Head of caudate nucleus (tissue), 42 donors: ENCODE results near the gene HSP90B1.
A peak's percentile ranks its signal among the peaks of the same experiment; 100 is the strongest.

Source experiments
- DNase-seq, 42 donors: peaks; one replicate each; pipeline versions ENCODE4 v3.0.0 to v3.0.0-alpha.2; 2020 to 2021; ENCODE audit warnings: mixed read lengths in 7 of 42
- intact Hi-C: fragments of 100-400 bp; cut with DNase I; formaldehyde crosslinking; loops from one replicate; pipeline ENCODE4 v1.15.0; 2022

HSP90B1 gene

DNA sequence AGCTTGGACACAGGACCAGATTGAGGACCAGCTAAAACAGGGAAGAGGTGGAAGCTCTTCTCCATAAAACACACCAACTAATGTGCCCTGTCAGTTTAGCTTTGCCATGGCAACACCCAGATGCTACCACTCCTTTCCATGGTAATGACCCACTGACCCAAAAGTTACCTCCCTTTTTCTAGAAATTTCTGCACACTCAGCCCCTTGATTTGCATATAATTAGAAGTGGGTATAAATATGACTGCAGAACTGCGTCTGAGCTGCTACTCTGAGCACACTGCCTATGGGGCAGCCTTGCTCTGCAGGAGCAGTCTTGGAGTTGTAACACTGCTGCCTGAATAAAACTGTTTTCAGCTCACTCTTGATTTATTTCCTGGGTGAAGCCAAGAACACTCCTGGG is 32.3 kb downstream of the HSP90B1 start:
- no peak for DNase-seq
- intact Hi-C loops: no loop called here

DNA sequence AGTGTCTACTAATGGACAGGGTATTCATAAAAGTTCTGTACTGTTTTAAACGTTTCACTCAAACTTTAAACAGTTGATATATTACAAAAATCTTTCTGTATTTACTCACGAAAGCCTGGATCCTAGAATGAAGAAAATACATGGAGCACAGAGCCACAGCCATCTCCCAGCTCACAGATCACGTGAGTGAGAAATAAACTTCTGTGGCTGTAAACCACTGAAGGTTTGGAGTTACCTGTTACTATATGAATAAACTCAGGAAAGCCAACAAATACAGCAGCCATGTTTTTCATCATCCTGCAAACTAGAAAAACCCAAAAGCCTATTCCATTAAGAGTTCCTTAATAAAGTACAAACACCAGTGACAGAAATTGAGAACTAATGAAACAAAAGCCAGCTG is 34.6 kb downstream of the HSP90B1 start:
- no peak for DNase-seq
- intact Hi-C loops: loop anchor here (1.0 to 5.0 kb wide), 3 partner anchors 8 to 97 kb away; partner anchors contain the start of genes HCFC2 and HSP90B1

- intact Hi-C loops: loop anchor here (1.0 to 5.0 kb wide), 3 partner anchors 8 to 97 kb away; partner anchors contain the start of genes HCFC2 and HSP90B1
These were observed 35.0 kb downstream of the HSP90B1 start for GRCh38 chr12:103965255-103965589.

DNA sequence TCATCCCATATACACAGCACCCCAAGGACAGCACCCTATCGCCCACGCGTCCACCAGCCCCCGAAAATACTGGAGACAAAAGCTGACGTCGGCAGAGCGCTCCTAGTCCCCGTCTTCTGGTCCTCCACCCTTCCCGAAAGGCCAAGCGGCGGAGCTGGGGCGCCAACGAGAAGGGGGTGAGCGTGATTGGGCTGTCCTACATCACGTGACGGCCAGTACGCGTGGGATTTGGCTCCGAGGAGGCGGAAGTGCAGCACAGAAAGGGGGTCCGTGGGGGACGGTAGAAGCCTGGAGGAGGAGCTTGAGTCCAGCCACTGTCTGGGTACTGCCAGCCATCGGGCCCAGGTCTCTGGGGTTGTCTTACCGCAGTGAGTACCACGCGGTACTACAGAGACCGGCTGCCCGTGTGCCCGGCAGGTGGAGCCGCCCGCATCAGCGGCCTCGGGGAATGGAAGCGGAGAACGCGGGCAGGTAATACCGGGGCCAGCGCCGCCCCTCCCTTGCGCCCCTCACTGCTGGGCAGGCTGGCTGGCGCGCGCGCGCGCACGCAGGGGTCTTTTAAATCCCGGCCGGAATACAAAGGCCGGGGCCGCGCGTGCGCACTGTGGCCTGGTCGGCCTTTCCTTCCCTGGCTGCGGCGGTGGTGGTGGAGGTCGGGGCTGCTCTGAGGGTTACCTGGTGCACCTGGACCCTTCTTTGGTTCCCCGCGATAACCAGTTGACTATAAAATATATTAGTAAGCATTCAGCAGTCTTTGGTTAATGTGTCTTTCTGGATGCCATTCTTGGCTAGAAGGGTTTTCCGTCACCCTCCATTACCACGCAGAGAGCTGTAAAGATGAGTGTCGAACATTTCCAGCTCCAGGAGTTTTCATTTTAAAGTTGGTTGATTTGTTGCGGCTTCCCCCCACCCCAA is 35.6 kb downstream of the HSP90B1 start, which contains the start of gene TDG:
TDG (plus strand) TSS at position 283 of the 915 bp plus-strand sequence; CDS start at position 449, 166 bp downstream.
- intact Hi-C loops: loop anchor here (1.0 to 5.0 kb wide), 3 partner anchors 9 to 96 kb away; partner anchors contain the start of genes HCFC2 and HSP90B1
- DNase-seq: peak; percentile 97 to 100 (median 99)

More at GRCh38 chr12:103965255-103965589, 35.0 kb downstream of the HSP90B1 start:
- DNase-seq: no peak

GRCh38 chr12:103966736-103967135 is 36.5 kb downstream of the HSP90B1 start:
- intact Hi-C loops: loop anchor here (5.0 kb wide), 2 partner anchors 34 to 96 kb away; partner anchors contain the start of genes HCFC2 and HSP90B1
- no peak for DNase-seq

DNA sequence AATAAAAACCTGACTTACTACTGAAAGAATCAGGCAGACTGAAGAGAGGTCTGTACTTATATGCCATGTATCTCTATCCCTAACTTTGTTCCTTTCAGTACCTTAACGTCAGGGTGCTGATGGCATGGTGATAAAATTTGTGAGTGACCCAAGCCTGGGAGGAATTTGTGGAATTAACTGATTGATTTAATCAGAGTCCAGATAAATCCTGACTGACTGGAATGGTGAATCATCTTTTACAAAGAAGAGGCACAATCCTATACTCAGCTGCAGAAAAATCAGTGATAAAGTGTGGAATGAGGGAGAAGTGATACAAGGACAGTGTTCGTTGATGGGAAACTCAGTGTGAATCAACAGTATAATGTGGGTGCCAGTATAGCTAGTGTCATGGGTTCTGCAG is 39.2 kb downstream of the HSP90B1 start:
- intact Hi-C loops: loop anchor here (5.0 kb wide), 2 partner anchors 37 to 93 kb away; partner anchors contain the start of genes HCFC2 and HSP90B1
- DNase-seq: no peak

DNA sequence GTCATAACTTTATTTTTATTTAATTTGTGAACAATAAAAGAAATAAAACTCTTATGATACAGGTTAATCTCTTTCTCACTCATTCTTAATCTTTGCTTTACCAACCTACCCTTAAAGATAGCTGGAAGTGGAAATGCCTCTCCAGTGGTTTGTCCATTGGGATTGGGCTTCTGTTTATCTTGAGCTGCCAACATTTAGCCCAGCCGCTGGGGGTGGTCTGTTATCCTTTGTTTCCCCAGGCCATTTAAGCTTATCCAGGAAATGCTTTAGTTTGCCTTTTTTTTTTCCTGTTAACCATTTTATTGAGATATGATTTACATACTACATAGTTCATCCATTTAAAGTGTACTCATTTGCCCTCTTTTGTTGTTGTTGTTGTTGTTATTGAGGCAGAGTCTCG is 43.7 kb downstream of the HSP90B1 start:
- intact Hi-C loops: no loop called here
- no peak for DNase-seq

DNA sequence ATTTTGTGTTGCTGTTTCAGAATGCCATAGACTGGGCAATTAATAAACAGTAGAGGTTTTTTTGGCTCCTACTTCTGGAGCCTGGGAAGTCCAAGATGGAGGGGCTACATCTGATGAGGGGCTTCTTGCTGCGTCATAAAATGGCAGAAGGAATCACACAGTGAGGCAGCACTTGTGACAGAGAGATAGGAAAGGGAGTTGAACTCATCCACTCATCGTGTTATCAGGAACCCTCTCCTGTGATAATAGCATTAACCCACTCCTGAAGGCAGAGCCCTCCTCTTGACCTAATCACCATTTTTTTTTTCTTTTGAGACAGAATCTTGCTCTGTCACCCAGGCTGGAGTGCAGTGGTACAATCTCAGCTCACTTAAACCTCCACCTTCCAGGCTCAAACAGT is 45.2 kb downstream of the HSP90B1 start:
- intact Hi-C loops: no loop called here
- DNase-seq: no peak

DNA sequence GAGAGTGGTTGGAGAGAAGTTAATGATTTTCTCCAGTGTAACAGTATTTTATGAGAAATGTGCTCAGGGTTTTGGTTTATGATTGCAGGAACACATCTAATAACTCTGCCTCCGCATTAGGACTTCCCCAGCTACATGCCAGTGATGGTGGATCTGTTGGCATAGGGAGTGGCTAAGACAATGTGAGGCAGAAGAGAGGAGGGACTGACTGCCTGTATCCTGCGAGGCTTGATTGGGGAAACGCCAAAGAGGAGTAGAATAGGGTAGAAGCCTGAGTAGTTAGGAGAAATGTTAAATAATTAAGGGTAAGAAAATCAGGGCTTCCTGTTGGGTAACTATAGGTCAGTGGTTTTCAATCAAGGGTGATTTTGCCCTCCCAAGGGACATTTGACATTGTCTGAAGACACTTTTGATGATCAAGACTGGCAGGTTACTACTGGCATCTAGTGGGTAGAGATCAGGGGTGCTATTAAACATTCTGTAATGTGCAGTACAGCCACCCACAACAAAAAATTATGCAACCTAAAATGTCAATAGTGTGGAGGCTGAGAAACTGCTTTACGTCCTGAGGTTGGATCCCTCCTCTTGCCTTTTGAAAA is 48.3 kb downstream of the HSP90B1 start:
- DNase-seq: peak in 1 of 42 donors; percentile 22
- intact Hi-C loops: no loop called here

DNA sequence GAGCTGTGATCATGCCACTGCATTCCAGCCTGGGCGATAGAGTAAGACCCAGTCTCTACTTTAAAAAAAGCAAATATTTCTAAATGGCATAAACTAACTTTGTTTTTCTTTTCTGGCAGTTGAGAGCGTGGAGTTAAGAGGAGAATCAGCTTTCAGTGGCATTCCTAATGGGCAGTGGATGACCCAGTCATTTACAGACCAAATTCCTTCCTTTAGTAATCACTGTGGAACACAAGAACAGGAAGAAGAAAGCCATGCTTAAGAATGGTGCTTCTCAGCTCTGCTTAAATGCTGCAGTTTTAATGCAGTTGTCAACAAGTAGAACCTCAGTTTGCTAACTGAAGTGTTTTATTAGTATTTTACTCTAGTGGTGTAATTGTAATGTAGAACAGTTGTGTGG is 56.6 kb downstream of the HSP90B1 start:
- intact Hi-C loops: no loop called here
- DNase-seq: no peak

DNA sequence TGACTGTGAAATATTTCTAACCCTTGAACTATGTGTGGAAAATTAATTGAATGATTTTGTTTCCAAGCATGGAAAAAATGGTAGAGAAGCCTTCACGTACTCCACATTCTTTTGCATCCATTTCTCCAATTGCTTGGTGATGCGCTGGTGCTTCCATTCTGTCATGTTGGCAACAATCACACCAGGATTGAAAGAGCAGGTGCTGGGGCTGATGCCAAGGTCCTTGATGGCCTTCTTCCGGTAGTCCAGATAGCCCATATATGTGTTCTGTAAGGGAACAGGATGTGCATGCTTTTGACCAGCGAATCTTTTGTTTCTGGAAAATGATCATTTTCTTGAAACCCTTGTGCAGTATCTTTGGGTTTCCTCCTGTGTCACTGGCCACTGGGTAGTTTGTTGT is 64.0 kb downstream of the HSP90B1 start:
- no peak for DNase-seq
- intact Hi-C loops: no loop called here

GRCh38 chr12:103996595-103996994 is 66.4 kb downstream of the HSP90B1 start:
- intact Hi-C loops: no loop called here
- DNase-seq: no peak

DNA sequence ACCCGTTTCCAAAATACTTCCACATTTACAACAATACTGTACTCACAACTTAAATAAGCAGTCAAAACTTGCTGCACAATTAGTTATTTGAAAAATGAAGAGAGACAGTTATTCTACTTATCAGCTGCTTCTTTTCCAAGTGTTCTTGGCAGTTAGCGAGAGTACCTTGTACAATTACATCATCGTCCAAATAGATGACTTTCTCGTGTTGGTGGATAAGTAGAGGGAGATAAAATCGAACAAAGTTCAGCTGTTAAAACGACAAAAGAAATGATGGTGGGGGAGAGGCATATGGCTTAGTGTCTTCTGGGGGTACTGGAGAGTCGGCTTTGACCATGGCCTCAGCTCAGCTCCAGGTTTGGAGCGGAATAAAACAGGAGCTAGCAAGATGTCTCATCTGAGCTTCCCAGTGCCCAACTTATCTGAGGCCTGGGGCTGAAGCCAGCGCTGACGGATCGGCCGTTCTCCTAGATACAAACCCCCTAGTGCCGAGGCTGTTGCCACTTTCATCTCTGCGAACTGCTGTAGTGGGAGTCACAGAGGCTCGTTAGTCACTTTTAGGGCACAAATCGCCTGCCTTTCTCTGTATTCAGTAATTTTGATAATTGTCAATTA is 67.2 kb downstream of the HSP90B1 start:
- DNase-seq: no peak
- intact Hi-C loops: no loop called here
